Brain microvascular endothelial cell (primary cell): ENCODE data around the gene KRTAP5-9.
A peak's percentile ranks its signal among the peaks of the same experiment; 100 is the strongest.
"Not testable (repeated sequence)": the region's sequence is repeated elsewhere in the genome, so short reads cannot be mapped to it uniquely, and the experiment has no call there.

Experiments used
- DNase-seq: peaks from one replicate; pipeline ENCODE4 v3.0.0-alpha.2; 2020
- H3K27ac ChIP-seq: fragments of 250-450 bp; sonication (Bioruptor Pico); 2 replicates; pipeline ENCODE4 v1.5.1; 2020; ENCODE audit warnings: mild to moderate bottlenecking, moderate library complexity
- H3K27me3 ChIP-seq: fragments of 250-450 bp; sonication (Bioruptor Pico); replicated peaks from 2 replicates; pipeline ENCODE4 v1.5.1; 2020; ENCODE audit warnings: mild to moderate bottlenecking
- H3K36me3 ChIP-seq: fragments of 250-450 bp; sonication (Bioruptor Pico); replicated peaks from 2 replicates; pipeline ENCODE4 v1.5.1; 2020; ENCODE audit warnings: mild to moderate bottlenecking
- H3K4me3 ChIP-seq: 2 replicates; pipeline ENCODE4 v1.5.1; 2011; ENCODE audit warnings: low read depth, mild to moderate bottlenecking, control low read depth, low read length, moderate library complexity
- CTCF ChIP-seq: IDR thresholded peaks from 2 replicates; pipeline ENCODE4 v1.5.1; 2011; ENCODE audit warnings: low read depth, mild to moderate bottlenecking, moderate library complexity, low read length, control low read depth, inconsistent platforms; ENCODE audit errors: missing control alignments
- in situ Hi-C: cut with HindIII; loops from 2 replicates; pipeline ENCODE4 v1.10.0; 2017; ENCODE audit warnings: low sequenced_read_pairs, low pct_ligation_motif_present

KRTAP5-9 gene

GRCh38 chr11:71580057-71581003 is 32.1 kb downstream of the KRTAP5-9 start:
- Histone ChIP-seq H3K4me3 (no peak overlapping the region), H3K27me3 (no peaks in the 10 kb centered on the region), H3K36me3 (no peaks in the 10 kb centered on the region), H3K27ac (no peak overlapping the region)
- in situ Hi-C loops: no loop called here
- DNase-seq: peak; percentile 77
- TF ChIP-seq CTCF: peak; percentile 92

GRCh38 chr11:71581826-71582225 is 33.6 kb downstream of the KRTAP5-9 start:
- DNase-seq: no peak
- in situ Hi-C loops: no loop called here
- Histone ChIP-seq H3K27ac (no peak overlapping the region), H3K36me3 (no peaks in the 10 kb centered on the region), H3K27me3 (no peaks in the 10 kb centered on the region), H3K4me3 (no peak overlapping the region)
- no peak for TF ChIP-seq CTCF

GRCh38 chr11:71582309-71582895 is 34.2 kb downstream of the KRTAP5-9 start, which contains the start of gene KRTAP5-11:
Gene KRTAP5-11, minus strand, starts transcription at chr11:71582875. Its CDS starts 38 bp downstream, at chr11:71582837.
- Histone ChIP-seq H3K27ac (no peak within 1 kb of the TSS), H3K36me3 (no peaks in the 10 kb centered on the region), H3K4me3 (no peak within 1 kb of the TSS), H3K27me3 (no peaks in the 10 kb centered on the region)
- in situ Hi-C loops: no loop called here
- TF ChIP-seq CTCF: no peak
- no peak for DNase-seq

GRCh38 chr11:71582969-71583368 is 34.7 kb downstream of the KRTAP5-9 start:
- H3K27me3 ChIP-seq, in situ Hi-C loops, H3K36me3 ChIP-seq, H3K4me3 ChIP-seq, DNase-seq, H3K27ac ChIP-seq: not testable (repeated sequence)

GRCh38 chr11:71585673-71586072 is 37.5 kb downstream of the KRTAP5-9 start:
- H3K36me3 ChIP-seq, DNase-seq, H3K27me3 ChIP-seq, in situ Hi-C loops, H3K4me3 ChIP-seq, H3K27ac ChIP-seq: not testable (repeated sequence)

- in situ Hi-C loops, DNase-seq, H3K36me3 ChIP-seq: not testable (repeated sequence)
Measured at GRCh38 chr11:71588314-71588713, 40.1 kb downstream of the KRTAP5-9 start.

GRCh38 chr11:71588822-71589545 is 40.8 kb downstream of the KRTAP5-9 start:
- DNase-seq, H3K27me3 ChIP-seq, H3K4me3 ChIP-seq, H3K27ac ChIP-seq, in situ Hi-C loops, H3K36me3 ChIP-seq: not testable (repeated sequence)

More at GRCh38 chr11:71588314-71588713, 40.1 kb downstream of the KRTAP5-9 start:
- not testable (repeated sequence) for H3K4me3 ChIP-seq, H3K27ac ChIP-seq, H3K27me3 ChIP-seq

DNA sequence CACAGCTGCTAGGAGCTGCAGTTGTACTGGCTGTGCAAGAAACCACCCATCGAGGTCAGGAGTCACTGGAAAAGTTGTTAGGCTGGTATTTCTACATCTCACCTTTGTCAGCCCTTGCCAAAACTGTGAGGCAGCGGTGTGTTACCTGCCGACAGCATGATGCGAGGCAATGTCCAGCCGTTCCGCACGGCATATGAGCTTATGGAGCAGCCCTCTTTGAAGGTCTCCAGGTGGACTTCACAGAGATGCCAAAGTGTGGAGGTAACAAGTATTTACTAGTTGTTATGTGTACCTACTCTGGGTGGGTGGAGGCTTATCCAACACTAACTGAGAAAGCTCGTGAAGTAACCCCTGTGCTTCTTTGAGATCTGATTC is 41.3 kb downstream of the KRTAP5-9 start:
- H3K27me3 ChIP-seq, H3K27ac ChIP-seq, H3K4me3 ChIP-seq, in situ Hi-C loops, DNase-seq, H3K36me3 ChIP-seq: not testable (repeated sequence)
